ENCODE measurements around the gene COL13A1. TPM values are rescaled to one million over a fixed set of nuclear protein-coding genes. Genes with fewer than 3 reads are reported as not detected.

The COL13A1 gene
- total RNA-seq, 1 donor from 2014 or later = 1.7 TPM

- no peak for DNase-seq
Measured at GRCh38 chr10:69965919-69966662, 164.4 kb downstream of the COL13A1 start.

- DNase-seq = no peak
Measured at GRCh38 chr10:69968830-69969229, 167.1 kb downstream of the COL13A1 start.

- no peak for DNase-seq
Measured at GRCh38 chr10:69969977-69970376, 168.3 kb downstream of the COL13A1 start.

- no peak for DNase-seq
Measured at GRCh38 chr10:69972981-69973397, 171.3 kb downstream of the COL13A1 start.

- no peak for DNase-seq
Measured at GRCh38 chr10:69973678-69974077, 172.0 kb downstream of the COL13A1 start.

GRCh38 chr10:69974551-69975155 is 172.9 kb downstream of the COL13A1 start:
- DNase-seq = no peak

- no peak for DNase-seq
Measured at GRCh38 chr10:69976795-69977546, 175.3 kb downstream of the COL13A1 start.

- no peak for DNase-seq
Measured at GRCh38 chr10:69979174-69979573, 177.5 kb downstream of the COL13A1 start.

- DNase-seq = no peak
Measured at GRCh38 chr10:69980672-69981071, 179.0 kb downstream of the COL13A1 start.

GRCh38 chr10:69988094-69988493 is 186.4 kb downstream of the COL13A1 start:
- DNase-seq = no peak

- no peak for DNase-seq
Measured at GRCh38 chr10:69991151-69991550, 189.4 kb downstream of the COL13A1 start.

GRCh38 chr10:69994262-69994661 is 192.6 kb downstream of the COL13A1 start:
- peak; percentile 6 for DNase-seq

GRCh38 chr10:69996611-69997010 is 194.9 kb downstream of the COL13A1 start:
- DNase-seq = no peak

GRCh38 chr10:70000262-70000661 is 198.6 kb downstream of the COL13A1 start:
- DNase-seq = no peak

- no peak for DNase-seq
Measured at GRCh38 chr10:70007116-70007820, 205.6 kb downstream of the COL13A1 start.

Other genes with a start within 250 kb of the COL13A1 start
- not detected for gene NEUROG3, start 228.5 kb upstream of the COL13A1 start, total RNA-seq
- gene FAM241B, start 171.7 kb upstream of the COL13A1 start, total RNA-seq = 10.1 TPM